ENCODE data around the gene TNFRSF9. TPM values are rescaled to one million over a fixed set of nuclear protein-coding genes. Genes with fewer than 3 reads are reported as not detected.

TNFRSF9 gene
- total RNA-seq, 4 donors from 2014 or later, result 0.15 to 0.19 TPM; not detected in 2

- peak within 1 kb of the TSS; percentile 74 to 98 (median 88) for H3K4me3 ChIP-seq
- peaks cover 0 to 36% (median 15%) of the 10 kb centered on the region in 3 donors for H3K36me3 ChIP-seq
- peak within 1 kb of the TSS; percentile 94 to 98 (median 96) for H3K27ac ChIP-seq
- no peaks in the 10 kb centered on the region for H3K9me3 ChIP-seq
- TF ChIP-seq POLR2A (IDR thresholded peaks at IDR 0.05) (peak in 3 of 4 donors; percentile 42 to 95 (median 94)), CTCF (IDR thresholded peaks at IDR 0.05) (peak in 5 of 6 experiments; percentile 22 to 51 (median 39))
- H3K27me3 ChIP-seq, result no peaks in the 10 kb centered on the region
- peak; percentile 96 for DNase-seq
- WGBS, 2 donors, result 0 to 1% methylated on average over 18 to 22 of the region's 81 CpGs
- intact Hi-C loops (cut with DNase I), result no loop called here
- peaks cover 7 to 46% (median 16%) of the 10 kb centered on the region in 3 donors for H3K4me1 ChIP-seq
These were observed 20.8 kb upstream of the TNFRSF9 start, which contains the start of gene PARK7 for GRCh38 chr1:7961216-7962013. PARK7 (plus strand) TSS chr1:7961711; CDS start chr1:7962786, 1,075 bp downstream.

- peak overlapping the region; percentile 94 to 98 (median 96) for H3K27ac ChIP-seq
- peaks cover 7 to 41% (median 16%) of the 10 kb centered on the region in 3 donors for H3K4me1 ChIP-seq
- intact Hi-C loops (cut with DNase I), result no loop called here
- H3K4me3 ChIP-seq, result peak overlapping the region; percentile 74 to 98 (median 88)
- DNase-seq, result no peak
- no peaks in the 10 kb centered on the region for H3K9me3 ChIP-seq
- no peaks in the 10 kb centered on the region for H3K27me3 ChIP-seq
- H3K36me3 ChIP-seq, result peaks cover 0 to 30% (median 10%) of the 10 kb centered on the region in 3 donors
- no peak for TF ChIP-seq CTCF (IDR thresholded peaks at IDR 0.05)
- no peak for TF ChIP-seq POLR2A (IDR thresholded peaks at IDR 0.05)
- WGBS, 2 donors, result 0% methylated on average over 3 of the region's 3 CpGs
These were observed 20.2 kb upstream of the TNFRSF9 start for GRCh38 chr1:7960867-7961215.

GRCh38 chr1:7960165-7960564 lies 19.5 kb upstream of the TNFRSF9 start:
- intact Hi-C loops (cut with DNase I), result no loop called here
- Histone ChIP-seq H3K4me1 (peaks cover 7 to 38% (median 16%) of the 10 kb centered on the region in 3 donors), H3K27me3 (no peaks in the 10 kb centered on the region), H3K9me3 (no peaks in the 10 kb centered on the region), H3K27ac (peak overlapping the region; percentile 94 to 98 (median 96)), H3K4me3 (peak overlapping the region in 1 of 4 donors; percentile 98), H3K36me3 (peaks cover 0 to 24% (median 5%) of the 10 kb centered on the region in 3 donors)
- no peak for TF ChIP-seq CTCF (IDR thresholded peaks at IDR 0.05)
- no peak for TF ChIP-seq POLR2A (IDR thresholded peaks at IDR 0.05)
- WGBS, 2 donors, result 77 to 88% methylated on average over 2 of the region's 2 CpGs
- DNase-seq, result no peak

GRCh38 chr1:7956218-7957032 lies 15.8 kb upstream of the TNFRSF9 start:
- no peaks in the 10 kb centered on the region for H3K36me3 ChIP-seq
- intact Hi-C loops (cut with DNase I), result no loop called here
- H3K27ac ChIP-seq, result no peak overlapping the region
- WGBS, 2 donors, result 77 to 88% methylated on average over 9 to 10 of the region's 10 CpGs
- no peaks in the 10 kb centered on the region for H3K27me3 ChIP-seq
- H3K4me3 ChIP-seq, result no peak overlapping the region
- DNase-seq, result no peak
- H3K9me3 ChIP-seq, result no peaks in the 10 kb centered on the region
- peaks cover 4 to 22% (median 10%) of the 10 kb centered on the region in 3 donors for H3K4me1 ChIP-seq
- TF ChIP-seq POLR2A (IDR thresholded peaks at IDR 0.05) (no peak), CTCF (IDR thresholded peaks at IDR 0.05) (no peak)

Data from esophagus squamous epithelium (tissue), 5 donors.